GM21390 (cell line): ENCODE results near the gene NECTIN2.
"Not testable (repeated sequence)": the region's sequence is repeated elsewhere in the genome, so short reads cannot be mapped to it uniquely, and the experiment has no call there.

Experiments used
- ATAC-seq: cut with Tn5 transposase; IDR thresholded peaks from one replicate; pipeline ENCODE4 v1.9.1; 2021; ENCODE audit not compliant: unreplicated experiment

Gene NECTIN2

GRCh38 chr19:44882063-44882462 is 36.0 kb downstream of the NECTIN2 start:
- no peak for ATAC-seq

GRCh38 chr19:44882619-44883397 is 36.7 kb downstream of the NECTIN2 start:
- ATAC-seq, result not testable (repeated sequence)

- no peak for ATAC-seq
Measured at GRCh38 chr19:44883922-44884321, 37.8 kb downstream of the NECTIN2 start.

GRCh38 chr19:44884566-44884965 is 38.5 kb downstream of the NECTIN2 start:
- no peak for ATAC-seq

- ATAC-seq, result no peak
Measured at GRCh38 chr19:44886141-44886540, 40.0 kb downstream of the NECTIN2 start.

- ATAC-seq, result no peak
Measured at GRCh38 chr19:44887648-44888047, 41.6 kb downstream of the NECTIN2 start.

GRCh38 chr19:44888335-44888734 is 42.2 kb downstream of the NECTIN2 start:
- ATAC-seq, result not testable (repeated sequence)

- ATAC-seq, result no peak
Measured at GRCh38 chr19:44889830-44890365, 43.8 kb downstream of the NECTIN2 start.

- ATAC-seq, result peak; percentile 77
Measured at GRCh38 chr19:44890366-44891015, 44.4 kb downstream of the NECTIN2 start.

- no peak for ATAC-seq
Measured at GRCh38 chr19:44891016-44891882, 45.2 kb downstream of the NECTIN2 start, which contains the start of gene TOMM40. TSS of gene TOMM40 (plus strand) at chr19:44891254. CDS start at chr19:44891416, 162 bp downstream.

GRCh38 chr19:44892932-44893331 is 46.8 kb downstream of the NECTIN2 start:
- ATAC-seq, result no peak

- no peak for ATAC-seq
Measured at GRCh38 chr19:44893332-44894051, 47.4 kb downstream of the NECTIN2 start.

- ATAC-seq, result no peak
Measured at GRCh38 chr19:44894052-44894400, 47.9 kb downstream of the NECTIN2 start.

- no peak for ATAC-seq
Measured at GRCh38 chr19:44894946-44895345, 48.8 kb downstream of the NECTIN2 start.

GRCh38 chr19:44897835-44898234 is 51.7 kb downstream of the NECTIN2 start:
- ATAC-seq, result no peak

- ATAC-seq, result no peak
Measured at GRCh38 chr19:44900328-44901244, 54.5 kb downstream of the NECTIN2 start.

- no peak for ATAC-seq
Measured at GRCh38 chr19:44903216-44903601, 57.1 kb downstream of the NECTIN2 start.

GRCh38 chr19:44903602-44904425 is 57.7 kb downstream of the NECTIN2 start:
- no peak for ATAC-seq
